Fibroblast of mammary gland (primary cell): ENCODE measurements around the gene SLC25A28.

Experiments used
- DNase-seq: peaks from one replicate; pipeline ENCODE4 v3.0.0-alpha.2; 2010; ENCODE audit warnings: low read depth
- H3K4me3 ChIP-seq: 2 replicates; pipeline ENCODE4 v1.5.1; 2011; ENCODE audit warnings: low read depth, mild to moderate bottlenecking, low read length, moderate library complexity; ENCODE audit not compliant: control insufficient read depth
- TF ChIP-seq, protein P1 (sequence below): conservative IDR thresholded peaks from 2 replicates; pipeline ENCODE4 v1.5.1; 2011; ENCODE audit warnings: low read depth, low read length, inconsistent platforms; ENCODE audit not compliant: control insufficient read depth, insufficient read depth

SLC25A28 gene

DNA sequence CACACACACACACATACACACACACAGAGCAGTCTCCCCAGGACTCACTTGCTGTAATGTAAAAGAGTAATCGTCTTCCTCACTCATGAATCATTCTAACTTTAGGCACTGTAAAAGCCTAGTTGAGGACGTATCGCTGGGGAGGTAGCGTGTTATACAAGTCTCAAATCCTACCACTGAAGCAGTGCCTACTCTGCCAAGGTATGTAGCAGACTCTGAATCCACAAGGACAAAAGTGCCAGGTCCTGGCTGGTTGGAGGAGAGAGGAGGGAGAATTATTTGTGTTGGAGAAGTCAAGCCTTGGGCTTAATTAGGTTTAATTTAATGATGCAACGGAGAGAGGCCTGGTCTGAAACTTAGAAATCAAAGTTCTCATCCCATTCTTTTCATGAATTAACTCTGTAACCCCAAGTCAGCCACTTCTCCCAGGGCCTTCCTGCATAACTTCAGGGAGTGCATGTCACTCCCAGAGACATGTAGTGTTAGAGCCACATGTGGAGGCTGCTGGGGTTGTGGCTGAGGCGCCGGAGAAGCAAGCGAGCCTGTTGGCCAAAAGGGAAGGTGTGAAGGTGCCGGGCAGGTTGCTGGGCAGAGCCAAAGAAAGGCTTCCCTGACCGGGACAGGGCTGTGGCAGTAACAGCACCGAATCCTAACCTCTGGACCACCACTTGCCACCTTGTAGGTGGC, 50.8 kb downstream of the SLC25A28 start:
- TF ChIP-seq, protein P1, sequence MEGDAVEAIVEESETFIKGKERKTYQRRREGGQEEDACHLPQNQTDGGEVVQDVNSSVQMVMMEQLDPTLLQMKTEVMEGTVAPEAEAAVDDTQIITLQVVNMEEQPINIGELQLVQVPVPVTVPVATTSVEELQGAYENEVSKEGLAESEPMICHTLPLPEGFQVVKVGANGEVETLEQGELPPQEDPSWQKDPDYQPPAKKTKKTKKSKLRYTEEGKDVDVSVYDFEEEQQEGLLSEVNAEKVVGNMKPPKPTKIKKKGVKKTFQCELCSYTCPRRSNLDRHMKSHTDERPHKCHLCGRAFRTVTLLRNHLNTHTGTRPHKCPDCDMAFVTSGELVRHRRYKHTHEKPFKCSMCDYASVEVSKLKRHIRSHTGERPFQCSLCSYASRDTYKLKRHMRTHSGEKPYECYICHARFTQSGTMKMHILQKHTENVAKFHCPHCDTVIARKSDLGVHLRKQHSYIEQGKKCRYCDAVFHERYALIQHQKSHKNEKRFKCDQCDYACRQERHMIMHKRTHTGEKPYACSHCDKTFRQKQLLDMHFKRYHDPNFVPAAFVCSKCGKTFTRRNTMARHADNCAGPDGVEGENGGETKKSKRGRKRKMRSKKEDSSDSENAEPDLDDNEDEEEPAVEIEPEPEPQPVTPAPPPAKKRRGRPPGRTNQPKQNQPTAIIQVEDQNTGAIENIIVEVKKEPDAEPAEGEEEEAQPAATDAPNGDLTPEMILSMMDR = no peak
- H3K4me3 ChIP-seq = no peak overlapping the region
- DNase-seq = no peak

DNA sequence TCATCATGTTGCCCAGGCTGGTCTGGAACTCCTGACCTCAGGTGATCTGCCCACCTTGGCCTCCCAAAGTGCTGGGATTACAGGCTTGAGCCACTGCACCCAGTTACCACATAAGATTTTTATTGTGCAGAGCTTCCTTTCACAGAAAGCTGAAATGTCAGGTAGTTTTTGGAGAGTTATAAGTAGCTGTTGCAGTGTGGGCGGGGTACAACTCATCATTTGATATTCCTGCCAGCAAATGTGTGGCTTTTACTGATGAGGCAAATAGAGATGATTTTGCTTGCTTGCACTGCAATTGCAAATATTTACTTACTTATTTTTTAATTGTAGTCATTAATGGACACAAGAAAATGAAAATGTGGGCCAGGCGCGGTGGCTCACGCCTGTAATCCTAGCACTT, 55.1 kb downstream of the SLC25A28 start:
- no peak overlapping the region for H3K4me3 ChIP-seq
- DNase-seq = no peak
- TF ChIP-seq, protein P1 = no peak

DNA sequence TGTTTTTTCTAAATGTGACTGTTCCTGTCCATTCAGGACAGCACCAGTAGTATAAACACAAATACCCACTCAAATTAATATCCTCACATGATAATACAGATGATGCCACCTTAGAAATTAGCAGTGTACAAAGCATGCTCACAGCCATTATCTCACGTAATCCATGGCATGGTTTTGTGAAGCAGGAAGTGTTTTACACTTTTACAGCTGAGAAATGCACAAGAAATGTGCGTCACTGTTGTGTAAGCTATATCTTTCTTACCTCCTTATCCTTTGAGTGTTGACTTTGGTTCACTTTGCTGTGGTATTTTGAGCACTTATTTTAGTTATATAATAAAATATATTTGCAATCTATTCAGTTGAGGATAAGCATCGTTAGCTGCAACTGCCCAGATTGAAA, 55.9 kb downstream of the SLC25A28 start:
- no peak overlapping the region for H3K4me3 ChIP-seq
- TF ChIP-seq, protein P1 = no peak
- DNase-seq = no peak

DNA sequence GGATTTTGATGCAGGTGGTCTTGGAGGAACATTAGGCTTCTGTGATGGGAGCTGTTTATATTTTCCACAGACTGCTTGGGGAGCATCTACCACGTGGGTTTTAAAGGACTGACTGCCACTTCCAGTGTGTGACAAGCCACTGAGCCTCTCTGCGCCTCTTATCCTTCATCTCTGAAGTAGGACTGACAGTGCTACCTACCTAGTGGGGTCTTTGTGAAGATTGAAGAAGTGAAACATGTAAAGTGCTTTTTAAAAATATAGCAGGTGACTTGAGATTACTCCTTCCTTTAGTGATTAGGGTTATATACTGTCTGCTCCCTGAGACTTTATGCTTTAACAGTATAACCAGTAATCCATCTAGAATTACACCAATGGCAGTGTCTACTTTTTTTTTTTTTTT, 57.6 kb downstream of the SLC25A28 start:
- TF ChIP-seq, protein P1 = no peak
- no peak overlapping the region for H3K4me3 ChIP-seq
- DNase-seq = no peak
